GM18517 (cell line): ENCODE data around the gene HSD17B8.
"Not testable (repeated sequence)": the region's sequence is repeated elsewhere in the genome, so short reads cannot be mapped to it uniquely, and the experiment has no call there.

Experiments
- ATAC-seq: cut with Tn5 transposase; IDR thresholded peaks from one replicate; pipeline ENCODE4 v1.9.1; 2021; ENCODE audit warnings: mild to moderate bottlenecking, moderate library complexity; ENCODE audit not compliant: unreplicated experiment

HSD17B8 gene

DNA sequence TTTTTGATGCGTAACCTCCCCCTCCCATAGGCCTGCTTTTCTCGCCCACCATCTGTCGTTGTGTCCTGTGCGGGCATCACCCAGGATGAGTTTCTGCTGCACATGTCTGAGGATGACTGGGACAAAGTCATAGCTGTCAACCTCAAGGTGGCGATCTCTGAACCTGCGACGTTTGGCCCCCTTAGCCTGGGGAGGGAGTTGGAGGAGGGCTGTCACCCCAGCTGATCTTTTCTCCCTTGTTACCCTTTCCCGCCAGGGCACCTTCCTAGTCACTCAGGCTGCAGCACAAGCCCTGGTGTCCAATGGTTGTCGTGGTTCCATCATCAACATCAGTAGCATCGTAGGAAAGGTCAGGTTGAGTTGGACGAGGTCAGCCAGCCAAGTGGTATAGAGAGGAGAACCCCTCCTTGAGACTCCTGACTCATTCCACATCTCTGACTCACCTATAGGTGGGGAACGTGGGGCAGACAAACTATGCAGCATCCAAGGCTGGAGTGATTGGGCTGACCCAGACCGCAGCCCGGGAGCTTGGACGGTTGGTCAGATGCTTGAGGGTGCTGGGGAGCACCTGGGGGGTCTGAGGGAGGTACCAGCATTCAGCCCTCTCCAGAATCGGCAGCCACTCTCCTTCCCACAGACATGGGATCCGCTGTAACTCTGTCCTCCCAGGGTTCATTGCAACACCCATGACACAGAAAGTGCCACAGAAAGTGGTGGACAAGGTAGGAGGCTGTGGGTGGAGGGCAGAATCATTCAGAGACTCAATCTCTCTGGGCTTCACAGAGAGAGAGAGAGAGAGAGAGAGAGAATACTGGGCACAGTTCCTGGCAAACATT lies 954 bp downstream of the HSD17B8 start:
- ATAC-seq, result no peak

DNA sequence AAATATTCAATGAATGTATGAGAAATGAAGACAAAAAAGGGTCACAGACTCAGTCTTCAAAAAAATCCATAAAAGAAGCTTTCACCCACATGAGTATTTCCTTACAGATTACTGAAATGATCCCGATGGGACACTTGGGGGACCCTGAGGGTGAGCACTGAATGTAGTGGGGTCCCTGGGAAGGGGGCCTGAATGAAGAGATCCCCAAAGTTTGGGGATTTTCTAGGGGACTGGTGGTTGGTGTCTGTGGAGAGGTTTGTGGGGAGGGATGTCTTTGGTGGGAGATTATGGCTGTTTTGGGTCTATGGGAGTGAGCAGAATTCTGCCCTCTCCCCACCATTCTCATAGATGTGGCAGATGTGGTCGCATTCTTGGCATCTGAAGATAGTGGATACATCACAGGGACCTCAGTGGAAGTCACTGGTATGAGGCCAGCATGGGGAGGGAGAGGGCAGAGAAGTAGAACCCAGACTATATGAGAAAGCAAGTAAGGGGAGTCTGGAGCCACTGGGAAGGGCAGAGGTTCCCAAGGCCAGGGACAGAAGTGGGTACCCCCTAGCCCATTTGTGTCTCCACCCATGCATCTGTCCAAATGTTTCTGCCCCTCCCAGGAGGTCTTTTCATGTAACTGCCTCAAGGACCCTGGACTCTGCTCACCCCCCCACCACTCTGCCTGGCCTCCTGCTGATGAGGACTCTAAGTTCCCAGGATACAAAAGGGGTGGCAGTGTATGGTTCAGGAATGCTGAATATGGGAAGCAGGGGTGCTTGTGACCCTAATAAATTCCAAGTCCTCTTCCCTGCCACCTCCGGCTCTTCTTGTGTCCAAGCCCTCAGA lies 1.8 kb downstream of the HSD17B8 start:
- ATAC-seq, result no peak

DNA sequence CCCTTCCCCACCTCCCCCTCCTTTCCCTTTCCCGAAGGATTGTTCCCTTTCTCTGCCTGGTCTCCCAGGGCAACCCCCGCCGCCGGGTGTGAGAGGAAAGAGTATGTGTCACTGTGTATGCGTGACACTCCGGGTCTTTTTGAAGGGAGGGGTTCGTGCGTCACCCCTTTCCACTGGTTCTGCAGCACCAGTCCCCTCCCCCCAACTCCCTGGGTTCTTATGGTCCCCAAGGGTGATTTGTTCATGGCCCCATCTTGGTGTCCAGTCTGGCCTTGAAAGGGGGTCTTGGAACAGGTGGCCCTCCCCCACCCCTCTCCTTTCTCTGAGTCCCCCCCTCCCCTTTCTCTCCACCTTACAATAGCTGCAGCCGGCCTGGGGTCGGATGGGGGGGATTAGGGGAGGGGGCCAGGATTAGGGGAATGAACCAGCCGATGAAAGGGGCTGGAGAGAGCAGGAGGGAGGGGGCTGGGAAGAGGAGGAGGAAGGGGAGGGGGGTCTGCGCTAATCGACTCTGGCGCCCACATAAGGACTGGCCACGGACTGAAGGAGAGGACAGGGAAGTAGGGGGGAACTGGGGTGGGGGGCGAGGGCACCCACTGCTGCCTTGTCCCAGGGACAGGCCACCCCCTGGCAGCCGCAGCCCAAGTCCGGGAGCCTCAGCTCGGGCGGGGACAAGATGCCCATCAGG lies 2.6 kb downstream of the HSD17B8 start:
- ATAC-seq, result no peak

DNA sequence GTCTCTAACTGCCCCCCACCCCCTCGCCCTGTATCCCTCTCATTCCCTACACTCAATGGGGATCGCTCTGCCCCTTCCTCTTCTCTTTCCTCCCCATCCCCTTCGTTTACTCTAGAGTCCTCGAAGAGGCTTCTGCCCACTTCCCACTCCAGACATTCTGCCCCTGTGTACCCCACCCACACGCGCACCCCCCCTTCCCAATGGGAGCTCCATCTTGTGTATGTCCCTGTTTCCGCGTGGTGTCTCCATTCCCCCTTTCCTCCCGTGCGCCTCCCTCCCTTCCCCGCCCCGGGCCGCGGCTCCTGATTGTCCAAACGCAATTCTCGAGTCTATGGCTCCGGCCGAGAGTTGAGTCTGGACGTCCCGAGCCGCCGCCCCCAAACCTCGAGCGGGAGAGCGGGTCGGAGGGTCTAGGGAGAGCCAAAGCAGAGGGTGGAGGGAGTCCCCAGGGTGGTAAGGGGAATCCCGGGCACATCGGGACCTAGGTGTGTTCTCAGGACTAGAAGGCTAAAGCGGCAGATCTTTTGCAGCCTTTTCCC lies 3.2 kb downstream of the HSD17B8 start:
- no peak for ATAC-seq

DNA sequence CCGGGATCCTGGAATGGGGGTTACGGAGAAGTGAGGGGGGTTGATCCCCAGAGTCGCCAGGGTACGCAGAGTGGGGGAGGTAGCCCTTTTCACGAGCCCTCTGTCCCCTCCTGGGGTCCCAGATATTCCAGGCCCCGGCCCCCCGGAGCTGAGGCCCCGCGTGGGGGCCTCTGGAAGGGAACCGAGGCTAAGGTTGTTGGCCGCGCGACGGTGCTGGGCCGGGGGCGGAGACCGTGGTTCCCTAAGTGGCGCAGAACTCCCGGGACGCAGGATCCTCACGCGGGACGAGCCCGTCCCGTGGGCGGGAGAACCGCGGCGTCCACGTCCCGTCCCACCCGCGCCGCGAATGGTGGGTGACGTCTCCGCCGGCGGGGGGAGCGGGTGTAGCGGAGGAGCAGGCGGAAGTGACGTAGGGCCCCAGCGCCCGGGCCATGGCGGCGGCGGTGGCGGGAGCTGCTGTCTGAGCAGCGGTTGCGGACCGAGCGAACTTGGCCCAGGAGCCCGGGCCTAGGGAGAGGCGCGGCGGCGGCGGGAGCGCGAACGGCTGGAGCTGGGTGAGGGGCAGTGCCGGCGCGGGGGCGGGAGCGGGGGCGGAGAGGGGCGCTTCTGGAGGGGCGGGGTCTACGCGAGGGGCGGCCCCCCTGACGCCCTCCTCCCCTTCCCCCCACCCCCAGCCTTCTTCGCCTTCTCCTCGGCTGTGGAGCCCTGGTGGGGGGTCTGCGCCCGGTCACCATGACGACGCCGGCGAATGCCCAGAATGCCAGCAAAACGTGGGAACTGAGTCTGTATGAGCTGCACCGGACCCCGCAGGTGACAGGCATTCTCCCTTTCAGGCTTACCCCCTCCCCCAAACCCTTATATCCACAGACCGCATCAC lies 3.9 kb downstream of the HSD17B8 start, which contains the start of gene RING1:
Gene RING1, plus strand, starts transcription at position 410 of the 877 bp plus-strand sequence. Its CDS starts 323 bp downstream, at position 733.
- no peak for ATAC-seq

DNA sequence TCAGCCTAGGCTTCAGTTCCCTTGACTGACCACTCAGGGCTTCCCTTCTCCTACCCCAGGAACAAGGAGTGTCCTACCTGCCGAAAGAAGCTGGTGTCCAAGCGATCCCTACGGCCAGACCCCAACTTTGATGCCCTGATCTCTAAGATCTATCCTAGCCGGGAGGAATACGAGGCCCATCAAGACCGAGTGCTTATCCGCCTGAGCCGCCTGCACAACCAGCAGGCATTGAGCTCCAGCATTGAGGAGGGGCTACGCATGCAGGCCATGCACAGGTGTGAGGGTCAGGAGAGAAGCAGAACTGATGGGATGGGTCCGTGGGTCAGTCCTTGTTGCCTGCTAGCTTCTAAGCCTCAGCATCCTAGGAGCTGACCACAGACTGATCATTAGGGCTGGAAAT lies 5.4 kb downstream of the HSD17B8 start:
- ATAC-seq, result no peak

DNA sequence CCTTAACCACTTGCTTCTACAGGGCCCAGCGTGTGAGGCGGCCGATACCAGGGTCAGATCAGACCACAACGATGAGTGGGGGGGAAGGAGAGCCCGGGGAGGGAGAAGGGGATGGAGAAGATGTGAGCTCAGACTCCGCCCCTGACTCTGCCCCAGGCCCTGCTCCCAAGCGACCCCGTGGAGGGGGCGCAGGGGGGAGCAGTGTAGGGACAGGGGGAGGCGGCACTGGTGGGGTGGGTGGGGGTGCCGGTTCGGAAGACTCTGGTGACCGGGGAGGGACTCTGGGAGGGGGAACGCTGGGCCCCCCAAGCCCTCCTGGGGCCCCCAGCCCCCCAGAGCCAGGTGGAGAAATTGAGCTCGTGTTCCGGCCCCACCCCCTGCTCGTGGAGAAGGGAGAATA lies 6.7 kb downstream of the HSD17B8 start:
- no peak for ATAC-seq

DNA sequence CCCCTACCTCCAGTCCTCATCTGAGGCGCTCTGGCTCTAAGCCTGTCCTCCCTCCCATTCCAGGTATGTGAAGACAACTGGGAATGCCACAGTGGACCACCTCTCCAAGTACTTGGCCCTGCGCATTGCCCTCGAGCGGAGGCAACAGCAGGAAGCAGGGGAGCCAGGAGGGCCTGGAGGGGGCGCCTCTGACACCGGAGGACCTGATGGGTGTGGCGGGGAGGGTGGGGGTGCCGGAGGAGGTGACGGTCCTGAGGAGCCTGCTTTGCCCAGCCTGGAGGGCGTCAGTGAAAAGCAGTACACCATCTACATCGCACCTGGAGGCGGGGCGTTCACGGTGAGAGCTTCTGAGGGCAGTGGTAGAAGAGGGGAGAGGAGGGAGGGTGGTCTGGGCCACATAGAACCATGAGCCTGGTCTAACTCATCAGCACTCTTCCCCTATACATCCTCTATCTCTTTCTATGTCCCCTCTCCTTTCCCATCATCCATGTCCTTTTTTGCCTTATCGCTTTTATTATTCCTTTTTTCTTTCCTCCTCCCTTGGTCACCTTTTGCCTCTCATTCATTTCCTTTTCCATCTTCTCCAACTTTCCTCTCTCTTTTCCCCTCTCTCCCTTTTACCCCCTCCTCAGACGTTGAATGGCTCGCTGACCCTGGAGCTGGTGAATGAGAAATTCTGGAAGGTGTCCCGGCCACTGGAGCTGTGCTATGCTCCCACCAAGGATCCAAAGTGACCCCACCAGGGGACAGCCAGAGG lies 7.4 kb downstream of the HSD17B8 start:
- ATAC-seq, result no peak

DNA sequence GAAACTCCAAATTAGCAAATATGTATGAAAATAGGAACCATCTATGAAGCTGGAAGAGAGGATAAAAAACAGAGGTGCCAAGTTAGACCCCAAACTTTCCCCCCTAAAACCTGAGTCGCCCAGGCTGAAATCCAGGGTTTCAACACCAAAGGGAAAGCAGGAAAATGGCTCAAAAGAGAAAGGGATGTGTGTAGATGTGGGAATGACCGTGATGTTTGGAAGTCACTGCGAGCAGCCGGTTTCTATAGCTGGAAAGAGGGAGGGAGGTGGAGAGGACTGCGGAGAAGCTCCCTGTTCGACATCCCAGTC lies 8.4 kb downstream of the HSD17B8 start:
- ATAC-seq, result no peak

DNA sequence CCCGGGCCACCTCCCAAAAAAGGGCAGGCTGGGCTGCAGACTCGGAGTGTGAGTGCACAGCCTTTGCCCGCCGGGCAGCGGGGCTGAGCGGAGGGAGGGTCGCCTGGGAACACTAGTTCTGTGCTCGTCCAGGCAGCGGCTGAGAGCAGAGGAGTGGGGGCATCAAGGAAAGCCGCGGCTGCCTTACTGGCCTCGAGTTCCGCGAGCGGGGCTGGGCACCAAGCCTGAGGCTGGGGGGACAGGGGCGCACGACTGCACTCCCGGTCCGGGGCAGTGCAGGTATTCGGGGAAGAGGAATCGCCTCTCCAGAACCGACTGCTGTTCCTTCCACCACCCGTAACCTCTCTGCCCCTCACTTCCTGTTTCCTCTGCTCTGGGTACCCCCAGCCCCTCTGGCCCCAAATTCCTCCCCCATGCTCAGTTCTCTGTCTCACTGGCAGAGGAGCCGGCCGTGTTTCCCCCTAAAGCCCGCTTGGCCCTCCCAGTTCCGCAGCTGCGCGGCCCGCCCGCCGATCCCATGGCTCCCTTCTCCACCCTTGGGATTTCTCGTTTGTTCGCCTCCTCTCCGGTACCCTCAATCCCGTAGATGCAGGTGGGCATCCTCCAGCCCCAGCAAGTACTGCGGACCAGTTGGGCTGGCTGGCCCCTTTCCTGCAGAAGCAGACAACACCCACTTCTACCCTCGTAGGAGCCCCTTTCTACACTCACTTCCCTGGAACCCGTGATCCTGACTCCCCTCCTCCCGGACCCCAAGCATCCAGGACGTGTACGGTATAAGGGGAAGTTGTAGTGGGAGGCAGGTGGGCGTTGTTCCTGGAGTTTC lies 8.9 kb downstream of the HSD17B8 start:
- no peak for ATAC-seq

DNA sequence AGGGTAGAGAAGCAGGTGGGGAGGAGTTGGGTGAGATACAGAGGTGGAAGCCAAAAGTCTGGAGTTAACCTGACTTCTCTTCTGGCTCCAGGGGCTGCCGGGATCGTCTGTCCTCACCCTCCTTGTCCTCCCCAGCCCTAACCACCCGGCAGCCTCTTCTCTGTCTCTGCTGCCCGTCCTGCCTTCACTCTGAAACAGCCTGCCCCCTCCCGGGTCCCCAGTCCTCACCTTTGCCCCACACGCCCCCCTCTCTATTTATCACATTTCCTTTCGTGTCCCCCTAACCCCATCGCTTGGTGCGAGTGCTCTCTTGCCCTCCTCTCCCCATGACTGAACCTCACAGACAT lies 9.5 kb downstream of the HSD17B8 start:
- no peak for ATAC-seq

DNA sequence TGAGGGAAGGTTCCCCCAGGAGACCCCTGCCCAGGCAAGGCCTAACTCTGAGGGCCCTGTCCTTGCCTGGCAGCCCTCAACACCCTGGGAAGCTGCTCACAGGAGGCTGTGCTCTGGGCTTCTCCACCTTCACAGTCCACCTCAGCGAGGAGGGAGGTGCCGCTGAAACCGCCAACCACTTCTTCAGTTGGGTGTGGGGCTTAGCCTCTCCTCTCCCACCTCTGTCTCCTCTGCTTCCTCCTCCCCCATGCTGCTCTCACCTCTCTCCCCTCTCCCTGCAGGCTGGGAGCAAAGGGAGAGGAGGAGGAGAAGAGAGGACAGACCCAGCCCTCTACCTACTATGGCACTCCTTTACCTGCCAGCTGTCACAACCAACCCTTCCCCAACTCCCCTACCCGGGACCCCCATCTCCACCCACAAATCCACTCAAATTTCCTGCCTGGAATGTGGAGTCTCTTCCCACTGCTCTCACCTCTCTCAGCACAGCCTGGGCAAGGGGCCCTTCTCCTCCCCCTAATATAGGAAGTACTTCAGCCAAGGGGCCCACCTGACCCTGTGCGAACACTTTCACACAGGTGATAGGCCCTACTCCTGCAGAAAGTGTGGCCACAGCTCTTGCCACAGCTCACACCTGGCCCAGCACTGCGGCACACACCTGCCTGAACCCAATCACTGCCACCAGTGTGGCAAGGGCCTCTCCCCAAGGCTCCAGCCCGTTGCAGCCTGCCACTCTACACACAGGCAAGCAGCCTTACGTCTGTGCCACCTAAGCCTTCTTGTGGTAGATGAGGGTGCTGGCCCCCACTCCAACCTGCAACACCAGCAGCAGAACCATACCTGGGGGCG lies 11.0 kb downstream of the HSD17B8 start:
- no peak for ATAC-seq

DNA sequence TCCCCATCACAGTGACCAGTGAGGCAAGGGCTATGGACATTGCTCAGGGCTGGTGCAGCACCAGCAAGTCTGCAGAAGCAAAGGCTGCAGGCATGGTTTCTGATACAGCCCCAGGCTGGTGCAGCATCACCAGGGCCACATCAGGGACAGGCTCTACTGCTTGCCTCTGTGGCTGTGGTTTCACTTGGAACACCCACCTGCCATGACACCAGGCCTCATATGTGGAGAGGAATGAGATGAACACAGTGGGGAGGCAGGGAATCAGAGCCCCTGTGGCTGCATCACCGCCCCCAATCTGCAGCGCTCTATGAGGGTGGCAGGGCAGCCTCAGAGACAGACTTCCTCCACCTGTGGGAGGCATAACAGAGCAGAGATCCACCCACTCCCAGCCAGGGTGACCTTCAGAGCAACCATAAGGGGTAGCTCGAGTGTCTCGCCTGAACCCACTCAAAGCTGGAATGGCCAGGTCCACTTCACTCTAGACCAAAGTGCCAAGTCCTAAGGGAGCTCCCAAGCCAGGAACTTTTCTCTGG lies 11.7 kb downstream of the HSD17B8 start:
- ATAC-seq, result no peak

DNA sequence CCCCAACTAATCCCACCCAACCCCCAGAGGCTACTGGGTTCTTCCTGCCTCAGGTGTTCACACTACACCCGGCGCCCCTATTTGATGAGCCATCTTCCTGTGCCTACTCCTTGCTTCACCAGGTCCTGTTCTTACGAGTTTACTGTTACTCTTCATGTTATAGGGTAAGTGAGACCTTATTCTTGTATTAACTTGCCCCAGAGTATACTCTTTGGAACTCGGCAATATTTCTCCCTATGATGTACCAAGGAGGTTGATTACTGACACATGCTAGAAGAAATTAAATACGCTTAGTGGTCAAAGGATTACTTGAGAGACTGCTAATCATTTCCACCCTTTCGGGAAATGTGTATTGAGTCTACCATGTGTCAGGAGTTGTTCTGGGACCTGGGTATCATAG lies 12.8 kb downstream of the HSD17B8 start:
- no peak for ATAC-seq

DNA sequence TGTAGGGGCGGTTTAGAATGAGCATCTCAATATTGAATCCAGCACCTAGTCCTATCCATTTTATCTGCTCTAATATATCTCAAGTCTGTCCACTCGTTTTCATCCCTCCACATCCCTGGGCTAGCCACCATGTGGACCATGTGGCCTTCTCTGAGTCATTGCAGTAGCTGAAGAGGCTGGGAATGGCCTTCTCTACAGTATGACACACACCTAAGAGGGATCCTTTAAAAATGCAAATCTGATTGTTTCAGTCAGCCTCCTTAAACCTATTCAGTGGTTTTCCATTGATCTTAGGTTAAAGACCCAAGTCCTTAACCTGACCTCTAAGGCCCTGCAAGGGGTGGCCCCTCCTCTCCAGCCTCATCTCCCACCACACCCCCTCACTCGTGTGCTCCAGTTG lies 13.2 kb downstream of the HSD17B8 start:
- ATAC-seq, result no peak

DNA sequence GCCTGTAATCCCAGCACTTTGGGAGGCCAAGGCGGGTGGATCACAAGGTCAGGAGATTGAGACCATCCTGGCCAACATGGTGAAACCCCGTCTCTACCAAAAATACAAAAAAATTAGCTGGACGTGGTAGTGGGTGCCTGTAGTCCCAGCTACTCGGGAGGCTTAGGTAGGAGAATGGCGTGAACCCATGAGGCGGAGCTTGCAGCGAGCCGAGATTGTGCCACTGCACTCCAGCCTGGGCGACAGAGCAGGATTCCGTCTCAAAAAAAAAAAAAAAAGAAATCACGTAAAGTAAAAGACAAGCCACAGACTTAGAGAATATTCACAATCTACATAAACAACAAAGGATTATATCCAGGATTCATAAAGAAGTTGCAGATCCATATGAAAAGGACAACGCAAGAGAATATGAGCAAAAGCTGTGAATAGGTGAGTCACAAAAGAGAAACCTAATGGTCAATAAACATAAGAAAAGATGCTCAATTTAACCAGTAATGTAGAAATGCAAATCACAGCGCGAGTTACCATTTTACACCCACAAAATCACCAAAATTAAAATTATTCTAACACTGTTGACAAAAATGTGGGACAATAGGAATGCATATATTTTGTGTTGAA lies 22.2 kb downstream of the HSD17B8 start:
- not testable (repeated sequence) for ATAC-seq

DNA sequence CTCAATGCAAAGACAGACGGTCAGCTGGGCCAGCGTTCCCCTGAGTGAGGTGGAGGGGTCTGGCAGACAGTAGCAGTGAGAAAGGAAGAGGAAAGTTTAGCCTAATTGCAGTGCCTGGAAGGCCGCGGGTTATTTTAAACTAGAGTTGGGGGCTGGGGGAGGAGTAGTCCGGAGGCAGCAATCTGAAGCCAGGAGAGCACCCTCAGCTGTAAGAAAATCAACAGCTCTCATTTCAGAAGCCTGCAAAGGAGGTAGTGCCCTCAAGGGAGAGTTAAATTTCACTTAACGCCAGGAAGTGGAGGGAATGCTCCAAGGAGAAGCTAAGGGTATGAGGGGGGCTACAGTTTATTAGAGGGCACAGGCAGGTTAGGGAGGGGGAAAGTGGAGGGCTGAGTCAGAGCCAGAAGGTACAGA lies 30.8 kb downstream of the HSD17B8 start:
- ATAC-seq, result no peak
